ENCODE results near the gene DLL1.

The DLL1 gene

DNA sequence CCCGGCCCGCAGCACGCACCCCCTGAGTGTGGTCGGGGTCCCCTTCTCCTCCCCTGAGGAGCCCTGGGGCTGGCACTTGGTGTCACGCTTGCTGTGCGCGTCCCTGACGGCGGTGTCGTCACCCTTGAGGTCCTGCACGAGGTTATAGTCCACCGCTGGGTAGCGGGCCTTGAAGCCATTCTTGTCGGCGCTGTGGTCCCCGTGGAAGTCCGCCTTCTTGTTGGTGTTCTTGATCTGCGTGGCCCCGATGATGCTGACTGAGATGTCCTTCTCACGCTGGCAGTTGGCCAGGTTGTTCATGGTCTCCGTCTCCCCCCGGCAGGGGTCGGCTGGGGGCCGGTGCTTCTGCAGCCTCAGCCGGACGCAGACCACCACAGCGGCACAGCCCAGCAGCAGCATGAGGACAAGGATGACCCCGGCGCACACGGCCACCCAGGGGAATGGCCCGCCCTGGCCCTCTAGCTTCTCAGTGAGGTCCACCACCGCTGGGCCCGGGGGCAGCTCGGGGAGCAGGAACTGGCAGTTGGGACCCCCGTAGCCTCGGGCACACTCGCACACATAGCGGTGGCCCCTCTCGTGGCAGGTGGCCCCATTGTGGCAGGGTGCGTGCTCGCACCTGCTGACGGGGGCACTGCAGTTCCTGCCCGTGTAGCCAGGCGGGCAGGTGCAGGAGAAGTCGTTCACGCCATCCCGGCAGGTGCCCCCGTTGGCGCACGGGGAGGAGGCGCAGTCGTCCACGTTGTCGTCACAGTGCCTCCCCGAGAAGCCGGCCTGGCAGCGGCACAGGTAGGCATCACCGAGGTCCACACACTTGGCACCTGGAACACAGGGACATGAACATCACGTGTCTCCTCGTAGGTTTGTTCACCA is 7.4 kb downstream of the DLL1 start:
- no peak for DNase-seq

GRCh38 chr6:170282512-170283158 is 8.2 kb downstream of the DLL1 start:
- DNase-seq = no peak

- no peak for DNase-seq
Observed at GRCh38 chr6:170281331-170282292, 9.3 kb downstream of the DLL1 start.

GRCh38 chr6:170280689-170281045 is 10.2 kb downstream of the DLL1 start:
- no peak for DNase-seq

DNA sequence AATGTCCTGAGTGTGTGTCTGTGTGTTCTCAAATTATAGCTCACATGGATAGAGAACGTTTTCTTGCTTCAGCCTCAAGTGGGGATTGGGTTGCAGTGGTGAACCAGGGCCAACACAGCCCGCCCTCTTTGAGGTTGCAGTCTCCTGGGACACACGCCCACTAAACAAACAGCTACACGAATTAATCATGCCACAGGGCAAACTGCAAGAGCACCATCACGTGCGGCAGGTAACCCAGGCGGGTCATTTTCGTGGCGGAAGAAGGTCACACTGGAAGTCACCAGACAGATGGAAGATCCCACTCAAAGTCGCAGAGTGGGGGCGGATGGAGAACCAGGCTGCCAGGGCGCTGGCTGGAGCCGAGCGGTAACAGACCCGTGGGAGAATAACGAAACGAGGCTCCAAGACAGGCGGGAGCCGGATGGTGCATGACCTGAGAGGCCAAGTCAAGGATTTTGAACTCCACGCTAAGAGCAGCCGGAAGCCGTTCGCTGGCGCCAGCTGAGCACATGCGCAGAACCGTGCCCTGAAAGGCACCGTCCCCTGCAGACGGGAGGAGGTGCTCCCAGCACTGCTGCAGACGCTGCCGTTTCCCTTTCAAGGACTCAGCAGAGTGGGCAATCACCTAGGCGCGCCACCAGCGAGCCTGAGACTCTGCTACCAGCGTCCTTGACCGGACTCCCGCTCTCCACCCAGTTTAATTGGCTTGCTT is 10.7 kb downstream of the DLL1 start:
- peak in 2 of 58 donors; percentile 23 to 42 for DNase-seq

DNA sequence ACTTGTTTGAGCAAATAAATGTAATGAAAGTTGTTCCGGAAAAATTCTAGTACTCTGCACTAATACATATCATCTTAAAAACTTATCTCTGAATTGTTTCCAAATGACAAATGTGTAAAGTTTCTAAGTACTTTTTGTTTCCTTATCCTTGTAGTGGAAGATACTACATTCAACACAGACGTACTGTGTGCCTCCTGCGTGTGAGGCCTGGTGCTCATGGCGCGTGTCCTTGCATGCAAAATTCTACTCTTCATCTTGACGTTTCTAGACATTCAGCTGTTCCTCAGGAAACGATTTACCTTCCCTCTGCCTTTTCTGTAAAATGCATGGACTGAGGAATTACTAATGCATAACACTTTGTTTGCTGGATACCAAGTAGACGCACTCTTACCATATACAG is 11.5 kb downstream of the DLL1 start:
- DNase-seq = no peak

DNA sequence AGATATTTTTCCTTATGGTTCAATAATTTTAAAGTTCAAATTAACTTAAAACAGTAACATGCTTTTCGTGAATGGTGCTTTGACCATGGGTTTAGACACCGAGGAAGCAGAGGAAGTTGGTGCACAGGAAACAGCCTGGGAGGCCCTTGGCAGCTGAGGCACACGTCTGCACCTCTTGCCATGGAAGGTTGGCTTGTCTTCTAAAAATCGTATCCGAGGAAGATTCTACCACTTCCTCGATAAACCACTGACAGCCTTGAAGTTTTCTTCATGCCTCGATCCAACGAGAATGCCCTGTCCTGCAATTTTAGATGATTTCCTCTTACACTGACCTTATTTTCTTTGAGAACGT is 12.2 kb downstream of the DLL1 start:
- DNase-seq = no peak

GRCh38 chr6:170277893-170278742 is 12.8 kb downstream of the DLL1 start:
- DNase-seq = no peak

DNA sequence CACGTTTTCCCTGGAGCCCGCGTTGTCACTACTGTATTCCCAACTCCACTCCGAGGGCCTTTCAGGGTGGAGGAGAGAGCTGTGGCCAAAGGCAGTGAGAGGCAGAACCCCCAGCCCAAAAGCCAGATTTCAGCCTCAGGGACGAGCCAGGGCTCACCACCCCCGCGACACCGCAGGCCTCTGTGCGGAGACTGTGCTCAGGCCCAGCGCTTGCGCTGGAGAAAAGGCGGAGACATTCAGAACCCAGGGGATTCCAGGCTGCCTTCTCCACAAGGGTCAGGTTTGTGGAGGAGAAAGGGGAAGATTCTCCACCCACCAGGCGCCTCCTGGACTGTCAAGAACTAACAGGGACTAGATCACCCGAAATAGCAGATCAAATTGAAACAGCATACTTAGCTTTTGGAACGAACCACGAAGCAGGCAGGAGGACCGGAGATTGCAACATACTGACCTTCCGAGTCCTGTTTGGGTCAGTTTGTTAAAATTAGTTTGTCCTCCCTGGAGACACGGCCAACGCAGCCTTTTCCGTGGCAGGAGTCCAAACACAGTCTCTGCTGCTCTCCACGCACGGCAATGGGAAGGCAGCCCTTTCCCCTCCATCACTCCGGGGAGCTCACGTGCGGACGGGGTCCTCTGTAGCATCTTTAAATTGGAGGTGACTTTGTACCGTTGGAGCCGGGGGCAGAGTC is 14.4 kb downstream of the DLL1 start:
- no peak for DNase-seq

- DNase-seq = no peak
Observed at GRCh38 chr6:170274713-170275560, 15.9 kb downstream of the DLL1 start.

- DNase-seq = no peak
Observed at GRCh38 chr6:170273681-170274080, 17.2 kb downstream of the DLL1 start.

- no peak for DNase-seq
Observed at GRCh38 chr6:170273191-170273590, 17.7 kb downstream of the DLL1 start.

DNA sequence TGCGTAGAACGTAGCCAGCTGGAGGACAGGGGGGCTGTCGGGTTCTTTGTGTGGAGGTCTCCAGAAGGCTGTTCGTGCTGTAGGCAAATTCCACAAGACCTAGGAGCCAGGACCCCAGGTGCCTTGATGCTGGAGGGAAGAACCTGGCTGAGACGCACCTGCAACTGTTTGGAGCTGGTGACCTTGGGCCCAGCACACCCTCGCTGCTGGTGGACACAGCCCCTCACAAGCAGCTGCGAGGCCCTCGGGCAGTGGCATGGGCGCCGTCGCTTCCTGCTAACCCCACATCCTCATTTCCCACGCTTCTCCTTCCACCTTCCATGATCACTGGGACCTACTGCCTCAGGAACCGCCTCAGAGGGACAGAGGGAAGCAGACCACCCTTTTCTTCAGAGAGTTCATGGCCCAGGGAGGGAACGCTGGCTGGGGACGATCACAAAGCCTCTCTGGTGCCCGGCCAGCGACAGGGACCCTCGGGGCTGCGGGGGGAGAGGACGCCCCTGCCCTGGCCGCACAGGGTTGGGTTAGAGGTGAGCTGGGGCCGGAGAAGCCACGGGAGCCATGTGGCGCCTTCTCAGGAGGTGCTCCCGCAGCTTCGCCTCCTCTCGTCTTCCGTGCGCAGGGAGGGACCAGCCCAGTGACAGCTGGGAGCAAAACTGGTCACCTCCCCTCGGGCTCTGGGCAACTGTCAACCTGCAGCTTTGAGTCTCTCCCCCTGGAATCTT is 18.4 kb downstream of the DLL1 start:
- DNase-seq = no peak

DNA sequence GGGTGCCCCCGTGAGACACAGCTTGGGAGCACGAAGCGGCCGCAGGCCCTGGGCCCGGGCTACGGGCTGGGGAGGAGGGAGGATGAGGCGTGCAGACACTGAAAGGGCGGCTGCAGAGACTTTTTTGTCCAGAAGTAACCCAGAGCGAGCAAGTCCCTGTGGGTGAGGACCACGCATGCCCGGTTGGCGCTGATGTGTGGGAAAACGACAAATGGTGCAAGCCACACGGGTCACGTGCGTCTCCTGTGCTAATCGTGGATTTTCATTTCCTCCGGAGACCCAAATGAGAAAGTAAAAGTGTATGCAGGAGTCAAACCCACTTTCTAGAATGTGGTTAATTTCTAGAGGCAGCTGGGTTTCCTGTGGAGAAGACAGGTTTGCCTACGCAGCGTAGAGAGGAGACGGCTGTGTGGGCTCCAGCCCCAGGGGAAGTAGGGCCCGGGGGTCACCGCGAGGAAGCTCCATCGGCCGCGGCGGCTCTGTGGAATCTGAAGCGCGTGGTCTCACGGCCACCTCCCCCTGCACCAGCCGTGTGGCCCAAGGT is 19.0 kb downstream of the DLL1 start:
- DNase-seq = peak in 1 of 58 donors; percentile 20

DNA sequence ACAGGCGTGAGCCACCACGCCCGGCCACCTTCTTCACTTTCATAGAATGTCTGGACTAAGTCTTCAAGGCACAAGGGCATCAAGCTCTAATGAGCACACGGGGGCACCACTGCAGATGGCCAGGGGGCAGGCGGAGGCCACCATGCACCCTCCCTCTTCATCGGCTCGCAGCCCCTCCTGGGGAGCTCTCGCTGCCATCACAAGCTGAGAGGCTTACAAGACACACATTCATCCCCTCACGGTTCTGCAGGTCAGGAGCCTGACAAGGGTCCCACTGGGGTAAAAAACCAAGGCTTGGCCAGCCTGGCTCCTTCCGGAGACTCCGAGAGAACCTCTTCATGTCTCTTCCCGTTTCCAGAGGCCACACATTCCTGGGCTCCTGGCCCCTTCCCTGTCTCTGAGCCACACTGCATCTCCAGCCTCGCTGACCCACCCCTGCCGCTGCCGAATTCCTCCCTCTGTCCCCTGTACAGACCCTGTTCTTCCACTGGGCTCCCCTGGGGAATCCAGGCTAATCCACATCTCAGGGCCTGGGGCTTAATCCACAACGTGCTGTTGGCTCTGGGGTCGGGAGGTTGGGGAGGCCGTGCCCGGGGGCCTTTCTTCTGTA is 19.8 kb downstream of the DLL1 start:
- no peak for DNase-seq

- DNase-seq = no peak
Observed at GRCh38 chr6:170269846-170270541, 20.9 kb downstream of the DLL1 start.
